Fibroblast of lung (primary cell): ENCODE measurements around the gene WDR86.

Experiments
- CTCF ChIP-seq, 2 donors: IDR thresholded peaks in 1 of 2; conservative IDR thresholded peaks in 1 of 2; 1 replicate in 1 of 2; 2 replicates in 1 of 2; pipeline ENCODE4 v1.5.1; 2011 to 2012; ENCODE audit warnings: low read length in 2 of 2, control low read depth in 1 of 2, inconsistent platforms in 1 of 2, low read depth in 1 of 2, mild to moderate bottlenecking in 1 of 2
- EZH2 ChIP-seq: IDR thresholded peaks from 2 replicates; pipeline ENCODE4 v1.5.1; 2012; ENCODE audit warnings: low read length, control low read depth, mild to moderate bottlenecking; ENCODE audit errors: missing control alignments

DNA sequence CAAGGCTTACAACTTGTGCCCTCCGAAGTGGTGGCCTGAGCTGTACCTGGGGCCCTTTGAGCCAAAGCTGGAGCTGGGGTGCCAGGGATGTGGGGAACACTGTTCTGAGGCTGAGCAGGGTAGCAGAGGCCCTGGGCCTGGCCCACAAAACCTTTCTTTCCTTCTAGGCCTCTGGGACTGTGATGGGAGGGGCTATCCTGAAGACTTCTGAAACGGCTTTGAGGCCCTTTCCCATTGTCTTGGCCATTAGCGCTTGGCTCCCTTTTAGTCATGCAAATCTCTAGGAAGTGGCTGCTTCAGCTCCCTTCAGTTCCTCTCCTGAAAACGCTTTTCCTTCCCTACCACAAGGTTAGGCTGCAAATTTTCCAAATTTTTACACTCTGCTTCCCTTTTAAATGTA, 46.9 kb upstream of the WDR86 start:
- TF ChIP-seq CTCF (conservative IDR thresholded peaks at IDR 0.05 in 1 of 2, IDR thresholded peaks at IDR 0.05 in 1 of 2; ENCODE audit: low read depth in 1 of 2, low read length in 2 of 2) (no peak), EZH2 (no peak)
